Fibroblast of lung (primary cell): ENCODE results near the gene PSTK.

Experiments
- EZH2 ChIP-seq: IDR thresholded peaks from 2 replicates; pipeline ENCODE4 v1.5.1; 2012; ENCODE audit warnings: low read length, control low read depth, mild to moderate bottlenecking; ENCODE audit errors: missing control alignments
- TF ChIP-seq, protein P1 (sequence below), 2 donors: IDR thresholded peaks in 1 of 2; conservative IDR thresholded peaks in 1 of 2; 1 replicate in 1 of 2; 2 replicates in 1 of 2; pipeline ENCODE4 v1.5.1; 2011 to 2012; ENCODE audit warnings: low read length in 2 of 2, control low read depth in 1 of 2, inconsistent platforms in 1 of 2, low read depth in 1 of 2, mild to moderate bottlenecking in 1 of 2

DNA sequence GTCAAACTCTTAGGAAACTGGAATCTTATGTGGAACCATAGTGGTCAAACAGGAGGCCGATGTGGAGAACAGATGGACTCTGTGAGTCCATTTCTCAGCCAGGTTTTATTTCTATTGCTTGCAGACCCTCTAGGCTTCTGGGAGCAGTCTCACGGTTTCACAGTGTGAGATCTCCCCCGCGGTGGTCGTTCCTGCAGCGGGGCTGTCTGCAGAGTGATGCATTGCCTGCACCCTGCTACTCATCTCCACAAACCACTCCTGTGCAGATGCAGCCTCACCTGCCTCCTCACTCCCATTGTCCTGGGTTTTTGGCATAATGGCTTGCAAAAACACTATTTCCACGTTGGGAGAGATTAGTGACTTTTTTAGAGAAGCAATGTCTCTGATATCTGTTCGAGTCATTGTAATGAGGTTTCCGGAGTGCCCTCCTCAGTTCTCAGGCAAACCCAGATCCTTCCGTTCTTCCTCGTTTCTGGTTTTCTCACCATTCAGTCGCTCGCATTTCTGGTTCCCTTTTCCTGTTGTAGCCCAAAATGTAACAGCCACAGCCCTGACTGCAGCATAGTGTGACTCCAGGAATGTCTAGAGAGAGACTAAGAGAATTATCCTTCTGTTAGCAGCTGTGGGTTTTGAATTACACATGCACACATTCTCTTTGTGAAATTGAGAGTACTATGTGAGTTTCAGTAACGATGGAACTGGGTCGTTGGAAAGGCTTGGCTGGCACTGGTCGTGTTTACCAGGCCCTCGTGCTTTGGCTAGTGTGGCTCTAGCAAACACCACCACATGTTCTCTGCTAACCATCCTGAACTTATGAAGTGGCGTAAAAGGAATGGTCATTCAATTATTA lies 58.8 kb downstream of the PSTK start:
- TF ChIP-seq, protein P1, sequence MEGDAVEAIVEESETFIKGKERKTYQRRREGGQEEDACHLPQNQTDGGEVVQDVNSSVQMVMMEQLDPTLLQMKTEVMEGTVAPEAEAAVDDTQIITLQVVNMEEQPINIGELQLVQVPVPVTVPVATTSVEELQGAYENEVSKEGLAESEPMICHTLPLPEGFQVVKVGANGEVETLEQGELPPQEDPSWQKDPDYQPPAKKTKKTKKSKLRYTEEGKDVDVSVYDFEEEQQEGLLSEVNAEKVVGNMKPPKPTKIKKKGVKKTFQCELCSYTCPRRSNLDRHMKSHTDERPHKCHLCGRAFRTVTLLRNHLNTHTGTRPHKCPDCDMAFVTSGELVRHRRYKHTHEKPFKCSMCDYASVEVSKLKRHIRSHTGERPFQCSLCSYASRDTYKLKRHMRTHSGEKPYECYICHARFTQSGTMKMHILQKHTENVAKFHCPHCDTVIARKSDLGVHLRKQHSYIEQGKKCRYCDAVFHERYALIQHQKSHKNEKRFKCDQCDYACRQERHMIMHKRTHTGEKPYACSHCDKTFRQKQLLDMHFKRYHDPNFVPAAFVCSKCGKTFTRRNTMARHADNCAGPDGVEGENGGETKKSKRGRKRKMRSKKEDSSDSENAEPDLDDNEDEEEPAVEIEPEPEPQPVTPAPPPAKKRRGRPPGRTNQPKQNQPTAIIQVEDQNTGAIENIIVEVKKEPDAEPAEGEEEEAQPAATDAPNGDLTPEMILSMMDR (conservative IDR thresholded peaks at IDR 0.05 in 1 of 2, IDR thresholded peaks at IDR 0.05 in 1 of 2; ENCODE audit: low read depth in 1 of 2, low read length in 2 of 2) = no peak
- TF ChIP-seq EZH2 = no peak
